Measurements from ENCODE around the gene ACVR1C. TPM values are rescaled to one million over a fixed set of nuclear protein-coding genes. Genes with fewer than 3 reads are reported as not detected.

ACVR1C gene
- total and polyA plus RNA-seq, 2 of the 4 experiments (the other 2 are of a cell fraction): 0.07 to 0.18 TPM

GRCh38 chr2:157606534-157606933 is 22.1 kb downstream of the ACVR1C start:
- no peak overlapping the region for H3K9ac ChIP-seq (ENCODE audit: low read depth, low read length)
- CTCF ChIA-PET: no interaction called here
- no peak overlapping the region for H2AK5ac ChIP-seq (ENCODE audit: low read depth, low read length)
- BruUV-seq (replicated peaks): no TSS peak
- in situ Hi-C loops (cut with MboI; ENCODE audit: low sequenced_read_pairs) (no loop called here), intact Hi-C loops (cut with micrococcal nuclease) (no loop called here), dilution Hi-C loops (cut with HindIII; ENCODE audit: low sequenced_read_pairs, unreplicated experiment) (no loop called here)
- POLR2A ChIA-PET (ENCODE audit: unreplicated experiment): no interaction called here
- TF ChIP-seq RFX5 (IDR thresholded peaks at IDR 0.05; ENCODE audit: low read depth, low read length): no peak
- TF ChIP-seq CEBPB (IDR thresholded peaks at IDR 0.05; ENCODE audit: low read depth, low read length): no peak
- H2AFZ ChIP-seq (replicated peaks; ENCODE audit: low read length, poor library complexity): no peak overlapping the region
- H2BK20ac ChIP-seq (ENCODE audit: low read depth, low read length): no peak overlapping the region
- H4K8ac ChIP-seq (ENCODE audit: low read depth in 2 of 2, low read length in 2 of 2): no peak overlapping the region
- no peak overlapping the region for H3K27ac ChIP-seq (ENCODE audit: insufficient read depth, low read length)
- no peaks in the 10 kb centered on the region for H3K36me3 ChIP-seq (ENCODE audit: control insufficient read depth, insufficient read depth, low read length)
- H3K9me1 ChIP-seq (ENCODE audit: insufficient read depth, low read length): no peaks in the 10 kb centered on the region
- no peak overlapping the region for H2BK15ac ChIP-seq (ENCODE audit: low read depth, low read length)
- no peak overlapping the region for H3K4ac ChIP-seq (ENCODE audit: low read depth, low read length)
- H3K18ac ChIP-seq (ENCODE audit: low read depth, low read length): no peak overlapping the region
- H3K9me3 ChIP-seq (ENCODE audit: control insufficient read depth, insufficient read depth, low read length): no peaks in the 10 kb centered on the region
- H3K4me3 ChIP-seq (ENCODE audit: insufficient read depth, low read depth, low read length): no peak overlapping the region
- no peak overlapping the region for H3K23ac ChIP-seq (ENCODE audit: low read depth, low read length)
- H2AK9ac ChIP-seq (replicated peaks; ENCODE audit: low read depth, low read length, poor library complexity): no peak overlapping the region
- no peak overlapping the region for H2BK5ac ChIP-seq (ENCODE audit: low read depth, low read length, poor library complexity, severe bottlenecking)
- no peak overlapping the region for H4K5ac ChIP-seq (ENCODE audit: low read depth, low read length)
- no peak for ATAC-seq (ENCODE audit: low read depth)
- no peak for DNase-seq
- no peaks in the 10 kb centered on the region for H3K79me1 ChIP-seq (ENCODE audit: low read depth in 1 of 2, low read length in 2 of 2)
- no peak overlapping the region for H3K4me2 ChIP-seq (ENCODE audit: low read depth, low read length)
- H3K56ac ChIP-seq (ENCODE audit: extremely low read depth, insufficient read depth, low read length): no peak overlapping the region
- H4K91ac ChIP-seq (ENCODE audit: insufficient read depth, low read depth, low read length): no peak overlapping the region
- H3K14ac ChIP-seq (replicated peaks; ENCODE audit: low read depth, low read length): no peak overlapping the region
- H2BK120ac ChIP-seq (ENCODE audit: low read depth, low read length): no peak overlapping the region
- peaks cover under 1% of the 10 kb centered on the region; the same call in 1 of the 2 replicates for H3K27me3 ChIP-seq (ENCODE audit: control insufficient read depth, insufficient read depth, low read length)
- no peaks in the 10 kb centered on the region for H3K4me1 ChIP-seq (ENCODE audit: control insufficient read depth, insufficient read depth, low read length)
- no peaks in the 10 kb centered on the region for H4K20me1 ChIP-seq (ENCODE audit: insufficient read depth, low read length)

Measured in IMR-90 (cell line).